GM12874 (cell line): Measurements from ENCODE around the gene ZNF408.

Experiments
- CTCF ChIP-seq: IDR thresholded peaks from 2 replicates; pipeline ENCODE4 v1.5.1; 2011; ENCODE audit warnings: low read depth, mild to moderate bottlenecking, control low read depth, low read length, moderate library complexity; ENCODE audit not compliant: insufficient read depth

Gene ZNF408

DNA sequence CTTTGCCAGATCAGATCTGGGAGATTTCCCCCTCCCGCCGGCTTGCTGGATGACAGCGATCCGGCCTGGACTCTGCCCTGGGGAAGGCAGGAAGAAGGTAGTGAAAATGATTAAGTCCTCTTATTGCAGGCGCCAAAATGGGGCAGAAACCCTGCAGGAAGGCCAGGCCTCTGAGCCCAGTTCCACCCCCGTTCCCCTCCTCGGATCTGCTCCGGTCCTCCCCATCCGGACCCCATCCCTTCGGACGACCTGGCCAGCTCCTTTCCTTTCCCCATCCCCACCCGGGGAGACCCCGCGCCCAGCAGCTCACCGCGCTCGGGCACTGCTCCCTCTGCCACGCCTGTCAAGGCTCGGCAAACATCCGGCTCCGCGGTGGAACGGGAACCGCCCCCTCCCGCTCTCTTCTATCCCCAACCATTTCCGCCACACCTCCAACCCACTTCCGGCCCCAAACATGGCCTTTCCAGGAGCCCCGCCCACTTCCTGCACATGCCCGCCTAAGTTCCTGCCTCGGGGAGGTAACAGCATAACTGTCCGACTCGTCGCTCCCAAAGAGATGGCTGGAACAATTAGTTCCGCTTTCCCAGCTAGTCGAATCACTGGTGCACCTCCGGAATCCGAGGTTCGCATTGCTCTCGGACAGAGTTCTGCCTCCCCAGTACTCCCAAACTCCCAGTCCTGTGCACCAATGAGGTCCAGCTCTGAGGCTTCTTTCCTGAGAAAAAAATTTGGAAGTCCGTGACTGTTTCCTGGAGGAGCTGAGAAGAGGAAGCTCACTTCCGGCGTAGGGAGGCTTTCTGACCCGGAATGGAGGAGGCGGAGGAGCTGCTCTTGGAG, at the start of gene ZNF408, which contains the start of gene ARHGAP1:
Gene ZNF408, plus strand, starts transcription at position 791 of the 837 bp plus-strand sequence. Its CDS starts 17 bp downstream, at position 808.
Gene ARHGAP1, minus strand, starts transcription at position 379 of the 837 bp plus-strand sequence. CDS start 4,512 bp downstream, outside the sequence.
- TF ChIP-seq CTCF: no peak

DNA sequence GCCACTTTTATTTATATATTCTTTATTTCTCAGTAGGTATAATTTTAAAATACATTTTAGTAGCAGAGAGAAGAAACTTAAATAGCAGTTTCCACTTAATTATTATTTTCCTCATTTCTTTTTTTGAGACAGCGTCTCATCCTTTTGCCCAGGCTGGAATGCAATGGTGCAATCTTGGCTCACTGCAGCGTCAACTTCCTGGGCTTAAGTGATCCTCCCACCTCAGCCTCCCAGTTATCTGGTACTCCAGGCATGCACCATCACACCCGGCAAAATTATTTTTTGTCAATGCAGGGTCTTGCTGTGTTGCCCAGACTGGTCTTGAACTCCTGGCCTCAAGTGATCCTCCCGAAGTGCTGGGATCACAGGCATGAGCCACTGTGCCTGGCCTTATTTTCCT, 45.2 kb upstream of the ZNF408 start:
- no peak for TF ChIP-seq CTCF

DNA sequence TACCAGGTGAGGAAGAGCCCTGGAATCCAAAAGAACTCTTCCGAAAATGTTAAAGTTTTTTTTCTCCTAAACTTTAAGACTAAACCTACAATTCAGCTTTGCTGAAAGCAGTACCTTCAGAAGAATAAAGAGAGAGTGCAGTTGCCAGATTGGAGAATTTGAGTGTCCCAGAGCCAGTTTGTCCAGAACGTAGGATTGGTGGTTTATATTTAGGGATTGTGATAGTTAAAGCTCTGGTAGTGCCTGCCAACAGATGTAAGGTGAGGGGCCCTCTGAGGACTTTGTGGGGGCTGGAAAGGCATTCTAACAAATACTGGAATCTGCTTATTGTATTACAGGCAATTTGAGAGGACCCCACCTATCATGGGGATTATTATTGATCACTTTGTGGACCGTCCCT, 43.6 kb upstream of the ZNF408 start:
- TF ChIP-seq CTCF: no peak

GRCh38 chr11:46658259-46658658, 42.6 kb upstream of the ZNF408 start:
- TF ChIP-seq CTCF: no peak

GRCh38 chr11:46659908-46660307, 40.9 kb upstream of the ZNF408 start:
- TF ChIP-seq CTCF: no peak

DNA sequence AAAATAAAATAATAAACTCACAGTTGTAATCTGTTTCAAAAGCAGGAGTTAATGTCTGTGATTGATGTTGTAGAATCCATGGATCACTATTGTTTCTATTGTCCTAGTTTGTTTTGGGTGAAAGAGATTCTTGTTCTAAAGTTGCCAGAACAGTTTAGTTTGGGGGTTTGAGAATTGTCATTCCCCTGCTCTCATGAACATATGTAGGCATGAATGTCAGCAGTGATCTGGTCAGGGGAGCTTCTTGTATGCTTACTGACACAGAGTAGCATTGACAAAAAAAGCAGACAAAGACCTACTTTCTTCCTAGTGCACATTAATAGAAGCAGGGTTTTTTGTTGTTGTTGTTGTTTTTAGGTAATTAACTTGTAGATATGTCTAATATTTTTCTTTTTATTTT, 39.0 kb upstream of the ZNF408 start:
- no peak for TF ChIP-seq CTCF

- no peak for TF ChIP-seq CTCF
These were observed 38.5 kb upstream of the ZNF408 start for GRCh38 chr11:46662366-46662765.
